ENCODE measurements around the gene ATXN10. TPM values are rescaled to one million over a fixed set of nuclear protein-coding genes. Genes with fewer than 3 reads are reported as not detected.
A peak's percentile ranks its signal among the peaks of the same experiment; 100 is the strongest.

The ATXN10 gene
- polyA plus RNA-seq, 3 donors, result 60.1 to 106 (median 92.4) TPM

GRCh38 chr22:45889539-45890350 lies 218.1 kb downstream of the ATXN10 start:
- Histone ChIP-seq H3K4me1 (ENCODE audit: control insufficient read depth in 1 of 2, insufficient read depth in 2 of 2, low read length in 2 of 2) (no peaks in the 10 kb centered on the region), H3K36me3 (replicated peaks in 1 of 2; ENCODE audit: control insufficient read depth in 1 of 2, insufficient read depth in 2 of 2, low read length in 2 of 2) (no peaks in the 10 kb centered on the region), H3K4me3 (replicated peaks in 1 of 3; ENCODE audit: low read depth in 2 of 3, low read length in 3 of 3) (no peak overlapping the region), H3K9ac (ENCODE audit: insufficient read depth, low read length, poor library complexity, severe bottlenecking) (no peak overlapping the region), H3K9me3 (replicated peaks in 1 of 2; ENCODE audit: control insufficient read depth in 1 of 2, insufficient read depth in 1 of 2, low read length in 2 of 2) (no peaks in the 10 kb centered on the region), H3K4me2 (replicated peaks; ENCODE audit: extremely low read depth, low read length, poor library complexity, severe bottlenecking) (no peak overlapping the region), H3K27me3 (ENCODE audit: control insufficient read depth in 2 of 2, insufficient read depth in 2 of 2, low read length in 2 of 2) (peaks cover 0 to 37% of the 10 kb centered on the region in 2 donors), H3K79me2 (ENCODE audit: insufficient read depth, low read length) (no peaks in the 10 kb centered on the region), H4K20me1 (ENCODE audit: insufficient read depth, low read length) (no peaks in the 10 kb centered on the region), H2AFZ (ENCODE audit: insufficient read depth, low read depth, low read length, poor library complexity, severe bottlenecking) (no peak overlapping the region), H3K27ac (ENCODE audit: low read depth in 1 of 2, low read length in 2 of 2) (no peak overlapping the region)
- Mint-ChIP-seq H3K9me3 (peaks cover 0 to 6% (median 2%) of the 10 kb centered on the region in 7 donors), H3K27ac (no peak overlapping the region), H3K36me3 (no peaks in the 10 kb centered on the region), H3K4me1 (peaks cover 3% of the 10 kb centered on the region), H3K27me3 (ENCODE audit: low read depth in 3 of 3) (peaks cover 22 to 46% (median 37%) of the 10 kb centered on the region in 3 donors), H3K4me3 (peak overlapping the region in 1 of 2 donors; percentile 46)
- DNase-seq, result no peak
- TF ChIP-seq CTCF (IDR thresholded peaks at IDR 0.05), result no peak
- intact Hi-C loops (cut with micrococcal nuclease), result no loop called here
- WGBS (ENCODE audit: insufficient coverage), result 32% methylated on average over 56 of the region's 56 CpGs

GRCh38 chr22:45890351-45890635 lies 218.7 kb downstream of the ATXN10 start:
- peaks cover 21 to 47% (median 36%) of the 10 kb centered on the region in 3 donors for H3K27me3 Mint-ChIP-seq (ENCODE audit: low read depth in 3 of 3)

More at GRCh38 chr22:45890351-45890635, 218.7 kb downstream of the ATXN10 start:
- Mint-ChIP-seq H3K36me3 (no peaks in the 10 kb centered on the region), H3K27ac (no peak overlapping the region), H3K9me3 (peaks cover 0 to 8% (median 2%) of the 10 kb centered on the region in 7 donors), H3K4me1 (peaks cover 3% of the 10 kb centered on the region), H3K4me3 (peak overlapping the region in 1 of 2 donors; percentile 46)
- Histone ChIP-seq H3K36me3 (replicated peaks in 1 of 2; ENCODE audit: control insufficient read depth in 1 of 2, insufficient read depth in 2 of 2, low read length in 2 of 2) (no peaks in the 10 kb centered on the region), H3K9ac (ENCODE audit: insufficient read depth, low read length, poor library complexity, severe bottlenecking) (no peak overlapping the region), H3K9me3 (replicated peaks in 1 of 2; ENCODE audit: control insufficient read depth in 1 of 2, insufficient read depth in 1 of 2, low read length in 2 of 2) (no peaks in the 10 kb centered on the region), H4K20me1 (ENCODE audit: insufficient read depth, low read length) (no peaks in the 10 kb centered on the region), H3K4me3 (replicated peaks in 1 of 3; ENCODE audit: low read depth in 2 of 3, low read length in 3 of 3) (no peak overlapping the region), H3K27ac (ENCODE audit: low read depth in 1 of 2, low read length in 2 of 2) (no peak overlapping the region), H2AFZ (ENCODE audit: insufficient read depth, low read depth, low read length, poor library complexity, severe bottlenecking) (no peak overlapping the region), H3K4me1 (ENCODE audit: control insufficient read depth in 1 of 2, insufficient read depth in 2 of 2, low read length in 2 of 2) (no peaks in the 10 kb centered on the region), H3K4me2 (replicated peaks; ENCODE audit: extremely low read depth, low read length, poor library complexity, severe bottlenecking) (no peak overlapping the region), H3K27me3 (ENCODE audit: control insufficient read depth in 2 of 2, insufficient read depth in 2 of 2, low read length in 2 of 2) (peaks cover 0 to 37% of the 10 kb centered on the region in 2 donors), H3K79me2 (ENCODE audit: insufficient read depth, low read length) (no peaks in the 10 kb centered on the region)
- 95% methylated on average over 4 of the region's 26 CpGs for WGBS (ENCODE audit: insufficient coverage)
- DNase-seq, result no peak
- no peak for TF ChIP-seq CTCF (IDR thresholded peaks at IDR 0.05)
- intact Hi-C loops (cut with micrococcal nuclease), result no loop called here

Measured in CD14-positive monocyte (primary cell).